Keratinocyte (primary cell): ENCODE measurements around the gene KIAA0825. TPM values are rescaled to one million over a fixed set of nuclear protein-coding genes. Genes with fewer than 3 reads are reported as not detected.

ENCODE experiments used
- DNase-seq: peaks from one replicate; pipeline ENCODE4 v3.0.0-alpha.2; 2011; ENCODE audit warnings: low read depth, missing footprints, low spot score
- FAIRE-seq: peaks from 2 replicates; lab custom pipeline; 2011; peaks lifted over from hg19 to GRCh38; lab: Jason Lieb, UNC
- H2AFZ ChIP-seq: 2 replicates; pipeline ENCODE4 v1.6.0; 2012; ENCODE audit warnings: low read length, control low read depth, inconsistent platforms; ENCODE audit not compliant: control insufficient read depth
- H3K27ac ChIP-seq: 2 replicates; pipeline ENCODE4 v1.5.1; 2011; ENCODE audit warnings: low read length; ENCODE audit not compliant: control insufficient read depth, insufficient read depth
- H3K27me3 ChIP-seq: 3 replicates; pipeline ENCODE4 v1.6.0; 2011; ENCODE audit warnings: low read length; ENCODE audit not compliant: control insufficient read depth, insufficient read depth; ENCODE audit errors: extremely low read depth
- H3K36me3 ChIP-seq, 2 experiments: 2 replicates in 1 of 2; 3 replicates in 1 of 2; pipeline ENCODE4 v1.5.1; 2011; ENCODE audit warnings: low read length in 2 of 2, mild to moderate bottlenecking in 1 of 2; ENCODE audit not compliant: control insufficient read depth in 2 of 2, insufficient read depth in 2 of 2; ENCODE audit errors: extremely low read depth in 1 of 2
- H3K4me1 ChIP-seq: 3 replicates; pipeline ENCODE4 v1.5.1; 2011; ENCODE audit warnings: low read length; ENCODE audit not compliant: control insufficient read depth, insufficient read depth; ENCODE audit errors: extremely low read depth
- H3K4me2 ChIP-seq: 3 replicates; pipeline ENCODE4 v1.6.0; 2011; ENCODE audit warnings: low read depth, low read length; ENCODE audit not compliant: control insufficient read depth, insufficient read depth; ENCODE audit errors: extremely low read depth
- H3K4me3 ChIP-seq, 3 experiments: fragments of 200-600 bp in 1 of 3; sonication (generic) in 1 of 3; 2 replicates in 2 of 3; 3 replicates in 1 of 3; pipeline ENCODE4 v1.5.1; 2011 to 2016; ENCODE audit warnings: low read length in 3 of 3, mild to moderate bottlenecking in 3 of 3, control low read depth in 2 of 3, inconsistent platforms in 1 of 3, low read depth in 1 of 3, mixed read lengths in 1 of 3, mixed run types in 1 of 3, moderate library complexity in 1 of 3; ENCODE audit not compliant: control insufficient read depth in 2 of 3, insufficient read depth in 2 of 3; ENCODE audit errors: extremely low read depth in 1 of 3
- H3K79me2 ChIP-seq: 2 replicates; pipeline ENCODE4 v1.6.0; 2012; ENCODE audit warnings: low read length; ENCODE audit not compliant: control insufficient read depth, insufficient read depth
- H3K9ac ChIP-seq: 3 replicates; pipeline ENCODE4 v1.6.0; 2011; ENCODE audit warnings: low read length; ENCODE audit not compliant: control insufficient read depth, insufficient read depth; ENCODE audit errors: extremely low read depth
- H3K9me1 ChIP-seq: 3 replicates; pipeline ENCODE4 v1.6.0; 2011; ENCODE audit warnings: low read length; ENCODE audit not compliant: control insufficient read depth, insufficient read depth; ENCODE audit errors: extremely low read depth
- H3K9me3 ChIP-seq: 2 replicates; pipeline ENCODE4 v1.5.1; 2012; ENCODE audit warnings: low read depth, low read length; ENCODE audit not compliant: control insufficient read depth
- H4K20me1 ChIP-seq: 3 replicates; pipeline ENCODE4 v1.6.0; 2011; ENCODE audit warnings: low read length; ENCODE audit not compliant: control insufficient read depth, insufficient read depth; ENCODE audit errors: extremely low read depth
- EZH2 ChIP-seq: IDR thresholded peaks from one replicate; pipeline ENCODE4 v1.6.1; 2012; ENCODE audit warnings: inconsistent platforms, mild to moderate bottlenecking, low read length, moderate library complexity
- dilution Hi-C: fragments of 300-500 bp; cut with MboI; formaldehyde crosslinking; loops from one replicate; pipeline ENCODE4 v1.7.0; 2020; ENCODE audit warnings: low sequenced_read_pairs; ENCODE audit not compliant: extremely low pct_ligation_motif_present
- polyA plus RNA-seq, 5 experiments: library from polyadenylated mRNA; depleted of rRNA in 3 of 5; stranded (reverse) in 3 of 5; stranded (forward) in 1 of 5; unstranded in 1 of 5; fragments of >200 nt; gene quantifications; 1 replicate in 1 of 5; 2 replicates in 3 of 5; 3 replicates in 1 of 5; pipeline versions ENCODE4 v1.2.1 to v1.2.3, GENCODE V29; 2011 to 2012; ENCODE audit warnings: missing spikeins in 2 of 5, low read depth in 1 of 5, low replicate concordance in 1 of 5
- TF ChIP-seq, protein P1 (sequence below), 3 experiments: IDR thresholded peaks in 1 of 3; conservative IDR thresholded peaks in 1 of 3; optimal IDR thresholded peaks in 1 of 3; 2 replicates in 2 of 3; 3 replicates in 1 of 3; pipeline versions ENCODE3 to v1.5.1; 2011; ENCODE audit warnings: low read length in 3 of 3, mild to moderate bottlenecking in 3 of 3, moderate library complexity in 2 of 3, control low read depth in 1 of 3, inconsistent platforms in 1 of 3; ENCODE audit not compliant: insufficient read depth in 2 of 3; ENCODE audit errors: extremely low read depth in 1 of 3

Gene KIAA0825
- polyA plus RNA-seq, 1 donor (not counting 4 experiments of a cell fraction or from before 2014, with no cell fraction given), result 1.2 TPM

DNA sequence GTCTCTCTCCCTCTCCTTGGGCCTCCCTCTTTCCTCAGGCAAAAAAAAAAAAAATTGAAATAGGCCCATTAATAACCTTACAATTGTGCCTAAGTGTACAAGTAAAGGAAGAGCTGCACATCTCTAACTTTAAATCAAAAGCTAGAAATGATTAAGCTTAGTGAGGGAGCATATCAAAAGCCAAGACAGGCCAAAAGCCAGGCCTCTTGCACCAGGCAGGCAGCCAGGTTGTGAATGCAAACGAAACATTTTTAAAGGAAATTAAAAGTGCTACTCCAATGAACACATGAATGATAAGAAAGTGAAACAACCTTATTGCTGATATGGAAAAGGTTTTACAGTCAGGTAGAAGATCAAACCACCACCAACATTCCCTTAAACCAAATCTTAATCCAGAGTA is 383.4 kb downstream of the KIAA0825 start:
- no peaks in the 10 kb centered on the region for H3K4me1 ChIP-seq
- dilution Hi-C loops, result no loop called here
- H3K79me2 ChIP-seq, result no peaks in the 10 kb centered on the region
- H3K9ac ChIP-seq, result no peak overlapping the region
- H3K36me3 ChIP-seq, result no peaks in the 10 kb centered on the region
- no peaks in the 10 kb centered on the region for H4K20me1 ChIP-seq
- H3K27ac ChIP-seq, result no peak overlapping the region
- no peak for TF ChIP-seq EZH2
- TF ChIP-seq, protein P1, sequence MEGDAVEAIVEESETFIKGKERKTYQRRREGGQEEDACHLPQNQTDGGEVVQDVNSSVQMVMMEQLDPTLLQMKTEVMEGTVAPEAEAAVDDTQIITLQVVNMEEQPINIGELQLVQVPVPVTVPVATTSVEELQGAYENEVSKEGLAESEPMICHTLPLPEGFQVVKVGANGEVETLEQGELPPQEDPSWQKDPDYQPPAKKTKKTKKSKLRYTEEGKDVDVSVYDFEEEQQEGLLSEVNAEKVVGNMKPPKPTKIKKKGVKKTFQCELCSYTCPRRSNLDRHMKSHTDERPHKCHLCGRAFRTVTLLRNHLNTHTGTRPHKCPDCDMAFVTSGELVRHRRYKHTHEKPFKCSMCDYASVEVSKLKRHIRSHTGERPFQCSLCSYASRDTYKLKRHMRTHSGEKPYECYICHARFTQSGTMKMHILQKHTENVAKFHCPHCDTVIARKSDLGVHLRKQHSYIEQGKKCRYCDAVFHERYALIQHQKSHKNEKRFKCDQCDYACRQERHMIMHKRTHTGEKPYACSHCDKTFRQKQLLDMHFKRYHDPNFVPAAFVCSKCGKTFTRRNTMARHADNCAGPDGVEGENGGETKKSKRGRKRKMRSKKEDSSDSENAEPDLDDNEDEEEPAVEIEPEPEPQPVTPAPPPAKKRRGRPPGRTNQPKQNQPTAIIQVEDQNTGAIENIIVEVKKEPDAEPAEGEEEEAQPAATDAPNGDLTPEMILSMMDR (optimal IDR thresholded peaks at IDR 0.05 in 1 of 3, IDR thresholded peaks at IDR 0.05 in 1 of 3, conservative IDR thresholded peaks at IDR 0.05 in 1 of 3; ENCODE audit: extremely low read depth in 1 of 3, insufficient read depth in 2 of 3, low read length in 3 of 3), result no peak
- H3K9me3 ChIP-seq, result no peaks in the 10 kb centered on the region
- DNase-seq, result no peak
- no peak overlapping the region for H3K4me3 ChIP-seq
- H2AFZ ChIP-seq, result no peak overlapping the region
- no peak overlapping the region for H3K4me2 ChIP-seq
- H3K9me1 ChIP-seq, result no peaks in the 10 kb centered on the region
- H3K27me3 ChIP-seq, result no peaks in the 10 kb centered on the region
- no peak for FAIRE-seq

DNA sequence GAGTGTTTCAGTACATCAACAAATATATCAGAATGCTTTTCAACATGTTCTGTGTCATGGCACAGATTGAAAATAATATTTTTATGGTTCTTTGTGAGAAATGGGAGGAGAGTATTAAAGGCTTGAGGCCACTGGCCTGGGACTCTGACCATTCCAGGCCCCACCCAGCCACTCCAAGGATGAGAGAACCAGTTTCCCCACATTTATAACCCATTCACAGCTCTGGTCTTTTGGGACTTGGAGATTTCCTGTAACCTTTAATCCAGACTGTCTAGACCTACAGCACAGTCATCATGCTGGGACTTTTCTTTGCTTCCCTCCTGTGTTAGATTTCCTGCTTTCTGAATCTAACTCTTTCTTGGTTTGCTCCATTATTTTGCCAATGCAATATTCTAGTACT is 389.6 kb downstream of the KIAA0825 start:
- TF ChIP-seq, protein P1 (optimal IDR thresholded peaks at IDR 0.05 in 1 of 3, IDR thresholded peaks at IDR 0.05 in 1 of 3, conservative IDR thresholded peaks at IDR 0.05 in 1 of 3; ENCODE audit: extremely low read depth in 1 of 3, insufficient read depth in 2 of 3, low read length in 3 of 3), result no peak
- no peak overlapping the region for H2AFZ ChIP-seq
- no peaks in the 10 kb centered on the region for H3K27me3 ChIP-seq
- no peak overlapping the region for H3K9ac ChIP-seq
- H3K27ac ChIP-seq, result no peak overlapping the region
- no peaks in the 10 kb centered on the region for H3K79me2 ChIP-seq
- FAIRE-seq (no peak), DNase-seq (no peak)
- no peaks in the 10 kb centered on the region for H3K4me1 ChIP-seq
- H3K4me3 ChIP-seq, result no peak overlapping the region
- no peak overlapping the region for H3K4me2 ChIP-seq
- H3K9me1 ChIP-seq, result no peaks in the 10 kb centered on the region
- H3K9me3 ChIP-seq, result no peaks in the 10 kb centered on the region
- no peaks in the 10 kb centered on the region for H4K20me1 ChIP-seq
- H3K36me3 ChIP-seq, result no peaks in the 10 kb centered on the region
- dilution Hi-C loops, result no loop called here
